GM23248 (cell line): Measurements from ENCODE around the gene DNPH1. TPM values are rescaled to one million over a fixed set of nuclear protein-coding genes. Genes with fewer than 3 reads are reported as not detected.
A peak's percentile ranks its signal among the peaks of the same experiment; 100 is the strongest.

ENCODE experiments used
- DNase-seq: peaks from one replicate; pipeline ENCODE4 v3.0.0-alpha.2; 2015
- H2AFZ ChIP-seq: fragments of 200-600 bp; sonication (generic); 2 replicates; pipeline ENCODE4 v1.6.1; 2016; ENCODE audit warnings: antibody characterized with exemption
- H3F3A ChIP-seq: fragments of 200-600 bp; sonication (generic); 2 replicates; pipeline ENCODE4 v1.6.1; 2016; ENCODE audit warnings: mild to moderate bottlenecking, antibody characterized with exemption, mixed run types; ENCODE audit not compliant: insufficient read depth
- H3K27ac ChIP-seq: fragments of 200-600 bp; sonication (generic); 2 replicates; pipeline ENCODE4 v1.5.1; 2016; ENCODE audit warnings: mild to moderate bottlenecking
- H3K27me3 ChIP-seq: fragments of 200-600 bp; sonication (generic); replicated peaks from 2 replicates; pipeline ENCODE4 v1.6.1; 2016; ENCODE audit warnings: mild to moderate bottlenecking; ENCODE audit not compliant: insufficient read depth
- H3K36me3 ChIP-seq: fragments of 200-600 bp; sonication (generic); 2 replicates; pipeline ENCODE4 v1.6.1; 2016; ENCODE audit warnings: low read depth, mild to moderate bottlenecking
- H3K4me1 ChIP-seq: fragments of 200-600 bp; sonication (generic); 2 replicates; pipeline ENCODE4 v1.6.1; 2016; ENCODE audit warnings: mild to moderate bottlenecking; ENCODE audit not compliant: insufficient read depth
- H3K4me2 ChIP-seq: fragments of 200-600 bp; sonication (generic); one replicate; pipeline ENCODE4 v1.6.1; 2016; ENCODE audit warnings: mild to moderate bottlenecking; ENCODE audit not compliant: unreplicated experiment
- H3K4me3 ChIP-seq: fragments of 200-600 bp; sonication (generic); 2 replicates; pipeline ENCODE4 v1.5.1; 2016; ENCODE audit warnings: mild to moderate bottlenecking
- H3K79me2 ChIP-seq: fragments of 200-600 bp; sonication (generic); 2 replicates; pipeline ENCODE4 v1.6.1; 2016; ENCODE audit warnings: mild to moderate bottlenecking; ENCODE audit not compliant: insufficient read depth
- H3K9ac ChIP-seq: fragments of 200-600 bp; sonication (generic); 2 replicates; pipeline ENCODE4 v1.6.1; 2016; ENCODE audit warnings: mild to moderate bottlenecking
- H3K9me2 ChIP-seq: fragments of 200-600 bp; sonication (generic); 2 replicates; pipeline ENCODE4 v1.6.1; 2016; ENCODE audit warnings: mixed run types, mild to moderate bottlenecking, moderate library complexity; ENCODE audit not compliant: insufficient read depth
- H3K9me3 ChIP-seq: fragments of 200-600 bp; sonication (generic); one replicate; pipeline ENCODE4 v1.6.1; 2017; ENCODE audit warnings: low read depth
- H4K20me1 ChIP-seq: fragments of 200-600 bp; sonication (generic); 2 replicates; pipeline ENCODE4 v1.6.0; 2016; ENCODE audit not compliant: insufficient read depth
- EZH2 ChIP-seq: fragments of 200-600 bp; sonication (generic); IDR thresholded peaks from 2 replicates; pipeline ENCODE4 v1.6.1; 2018; ENCODE audit warnings: antibody characterized with exemption, mild to moderate bottlenecking; ENCODE audit not compliant: insufficient read depth, poor library complexity, severe bottlenecking
- EZH2phosphoT487 ChIP-seq: fragments of 200-600 bp; sonication (generic); IDR thresholded peaks from 2 replicates; pipeline ENCODE4 v1.6.1; 2018; ENCODE audit warnings: antibody characterized with exemption, moderate library complexity, mild to moderate bottlenecking, low read depth; ENCODE audit not compliant: insufficient read depth
- WGBS, 2 experiments: methylation state at CpG; one replicate each; pipeline ENCODE4 v1.1.6; 2015 to 2017; ENCODE audit warnings: low lambda C conversion rate in 2 of 2, low coverage in 1 of 2; ENCODE audit errors: missing lambda C conversion rate in 2 of 2; 5-methylcytosine and 5-hydroxymethylcytosine counted together
- in situ Hi-C: fragments of 300-500 bp; cut with MboI; formaldehyde crosslinking; loops from 2 replicates; pipeline ENCODE4 v1.15.0; 2020
- polyA plus RNA-seq: library from polyadenylated mRNA; unstranded; fragments of >200 nt; fragmentation: Nextera tagmentation; extraction: Ambion mirVana; gene quantifications from 2 replicates; pipeline ENCODE4 v1.2.1, GENCODE V29; 2016
- total RNA-seq: library from RNA; depleted of rRNA; stranded (reverse); fragments of >200 nt; shearing (Covaris generic); gene quantifications from 2 replicates; pipeline ENCODE4 v1.2.3, GENCODE V29; 2014

The DNPH1 gene
- total and polyA plus RNA-seq, 2 experiments from 2014 or later = 93.6 to 94.8 TPM

GRCh38 chr6:43221046-43221972 lies 8.0 kb downstream of the DNPH1 start:
- no peaks in the 10 kb centered on the region for H3K27me3 ChIP-seq
- in situ Hi-C loops = no loop called here
- H3K4me3 ChIP-seq = no peak overlapping the region
- H2AFZ ChIP-seq = no peak overlapping the region
- H3F3A ChIP-seq = no peaks in the 10 kb centered on the region
- no peak overlapping the region for H3K4me2 ChIP-seq
- peak; percentile 15 for DNase-seq
- H3K27ac ChIP-seq = no peak overlapping the region
- no peaks in the 10 kb centered on the region for H3K9me3 ChIP-seq
- H3K79me2 ChIP-seq = no peaks in the 10 kb centered on the region
- H3K36me3 ChIP-seq = peaks cover 3% of the 10 kb centered on the region; the same call in 1 of the 2 replicates
- 76 to 82% methylated on average over 16 to 20 of the region's 20 CpGs for WGBS, 2 experiments
- TF ChIP-seq EZH2phosphoT487 (no peak), EZH2 (no peak)
- no peak overlapping the region for H3K9ac ChIP-seq
- no peaks in the 10 kb centered on the region for H4K20me1 ChIP-seq
- no peaks in the 10 kb centered on the region for H3K4me1 ChIP-seq
- H3K9me2 ChIP-seq = no peaks in the 10 kb centered on the region

GRCh38 chr6:43220439-43220951 lies 8.8 kb downstream of the DNPH1 start:
- H3F3A ChIP-seq = no peaks in the 10 kb centered on the region
- H3K36me3 ChIP-seq = peaks cover 3% of the 10 kb centered on the region; the same call in 1 of the 2 replicates
- no peaks in the 10 kb centered on the region for H3K4me1 ChIP-seq
- no peaks in the 10 kb centered on the region for H3K9me2 ChIP-seq
- no peak overlapping the region for H3K4me2 ChIP-seq
- H2AFZ ChIP-seq = no peak overlapping the region
- H3K79me2 ChIP-seq = no peaks in the 10 kb centered on the region
- no peak overlapping the region for H3K27ac ChIP-seq
- WGBS, 2 experiments = 90 to 92% methylated on average over 16 of the region's 16 CpGs
- H3K27me3 ChIP-seq = no peaks in the 10 kb centered on the region
- no peaks in the 10 kb centered on the region for H4K20me1 ChIP-seq
- H3K9ac ChIP-seq = no peak overlapping the region
- TF ChIP-seq EZH2phosphoT487 (no peak), EZH2 (no peak)
- in situ Hi-C loops = no loop called here
- H3K9me3 ChIP-seq = no peaks in the 10 kb centered on the region
- no peak overlapping the region for H3K4me3 ChIP-seq
- no peak for DNase-seq

GRCh38 chr6:43219814-43220213 lies 9.5 kb downstream of the DNPH1 start:
- no peaks in the 10 kb centered on the region for H3K9me3 ChIP-seq
- H3K27ac ChIP-seq = no peak overlapping the region
- H3K4me2 ChIP-seq = no peak overlapping the region
- H3K36me3 ChIP-seq = peaks cover 3% of the 10 kb centered on the region; the same call in 1 of the 2 replicates
- H3K9me2 ChIP-seq = no peaks in the 10 kb centered on the region
- H3F3A ChIP-seq = no peaks in the 10 kb centered on the region
- no peaks in the 10 kb centered on the region for H3K79me2 ChIP-seq
- 85 to 86% methylated on average over 7 of the region's 7 CpGs for WGBS, 2 experiments
- TF ChIP-seq EZH2phosphoT487 = no peak
- no peak for TF ChIP-seq EZH2
- no peaks in the 10 kb centered on the region for H3K27me3 ChIP-seq
- no peak overlapping the region for H3K4me3 ChIP-seq
- H3K4me1 ChIP-seq = no peaks in the 10 kb centered on the region
- no peak for DNase-seq
- no peaks in the 10 kb centered on the region for H4K20me1 ChIP-seq
- in situ Hi-C loops = no loop called here
- H3K9ac ChIP-seq = no peak overlapping the region
- H2AFZ ChIP-seq = no peak overlapping the region

GRCh38 chr6:43219119-43219518 lies 10.2 kb downstream of the DNPH1 start:
- Histone ChIP-seq H3K4me3 (no peak overlapping the region), H4K20me1 (no peaks in the 10 kb centered on the region), H2AFZ (no peak overlapping the region), H3K27ac (no peak overlapping the region), H3K79me2 (no peaks in the 10 kb centered on the region), H3K27me3 (no peaks in the 10 kb centered on the region), H3K4me2 (no peak overlapping the region), H3K9ac (no peak overlapping the region), H3K36me3 (peaks cover 3% of the 10 kb centered on the region; the same call in 1 of the 2 replicates), H3F3A (no peaks in the 10 kb centered on the region), H3K9me3 (no peaks in the 10 kb centered on the region), H3K4me1 (no peaks in the 10 kb centered on the region), H3K9me2 (no peaks in the 10 kb centered on the region)
- in situ Hi-C loops = no loop called here
- 91 to 97% methylated on average over 3 of the region's 3 CpGs for WGBS, 2 experiments
- TF ChIP-seq EZH2phosphoT487 (no peak), EZH2 (no peak)
- DNase-seq = no peak
